ENCODE results near the gene ZNF140.
A peak's percentile ranks its signal among the peaks of the same experiment; 100 is the strongest.

Gene ZNF140

GRCh38 chr12:133080368-133081158 lies at the start of gene ZNF140:
Gene ZNF140 (plus strand): TSS chr12:133080923. CDS start chr12:133081321, 398 bp downstream.
- H3K4me1 Mint-ChIP-seq: peaks cover 12% of the 10 kb centered on the region
- peaks cover 25% of the 10 kb centered on the region for H3K9me3 Mint-ChIP-seq
- peak within 1 kb of the TSS; percentile 83 for H3K27ac Mint-ChIP-seq
- H3K27me3 Mint-ChIP-seq: no peaks in the 10 kb centered on the region
- H3K36me3 Mint-ChIP-seq: peaks cover 42% of the 10 kb centered on the region
- no peak within 1 kb of the TSS for H3K4me3 Mint-ChIP-seq

- peaks cover 42% of the 10 kb centered on the region for H3K36me3 Mint-ChIP-seq
These were observed 43.3 kb upstream of the ZNF140 start, which contains the start of gene ZNF84 for GRCh38 chr12:133037207-133038005. Gene ZNF84 (plus strand): TSS chr12:133037509. CDS start chr12:133041468, 3,959 bp downstream.

DNA sequence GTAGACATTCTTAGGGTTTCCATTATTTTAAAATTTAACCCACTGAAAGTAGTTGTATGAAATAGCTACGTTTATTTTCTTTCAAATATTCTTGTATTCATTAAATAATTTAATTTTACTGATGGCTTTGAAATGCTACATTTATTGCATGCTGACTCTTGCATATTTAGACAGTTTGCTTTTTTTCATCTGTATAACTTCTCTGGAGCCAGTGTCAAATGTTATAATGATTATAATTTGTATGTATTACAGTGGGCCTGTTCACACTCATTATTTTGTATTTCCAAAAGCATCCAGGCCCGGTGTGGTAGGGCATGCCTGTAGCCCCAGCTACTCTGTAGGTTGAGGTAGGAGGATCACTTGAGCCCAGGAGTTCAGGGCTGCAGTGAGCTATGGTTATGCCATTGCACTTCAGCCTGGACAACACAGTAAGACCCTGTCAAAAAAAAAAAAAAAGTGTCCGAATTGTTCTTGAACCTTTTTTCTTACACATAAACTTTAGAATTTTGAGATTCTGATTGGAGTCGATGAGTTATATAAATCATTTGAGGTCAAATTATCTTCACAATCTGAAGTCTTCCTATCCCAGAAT lies 42.5 kb upstream of the ZNF140 start:
- peaks cover 22% of the 10 kb centered on the region for H3K4me1 Mint-ChIP-seq
- H3K4me3 Mint-ChIP-seq: peak overlapping the region; percentile 93
- peaks cover 50% of the 10 kb centered on the region for H3K36me3 Mint-ChIP-seq
- peaks cover 33% of the 10 kb centered on the region for H3K9me3 Mint-ChIP-seq
- H3K27ac Mint-ChIP-seq: peak overlapping the region; percentile 92
- peaks cover 5% of the 10 kb centered on the region for H3K27me3 Mint-ChIP-seq

More at GRCh38 chr12:133037207-133038005, 43.3 kb upstream of the ZNF140 start, which contains the start of gene ZNF84:
- Mint-ChIP-seq H3K27me3 (peaks cover 5% of the 10 kb centered on the region), H3K4me3 (peak within 1 kb of the TSS; percentile 93), H3K9me3 (peaks cover 33% of the 10 kb centered on the region), H3K27ac (peak within 1 kb of the TSS; percentile 97), H3K4me1 (peaks cover 22% of the 10 kb centered on the region)

DNA sequence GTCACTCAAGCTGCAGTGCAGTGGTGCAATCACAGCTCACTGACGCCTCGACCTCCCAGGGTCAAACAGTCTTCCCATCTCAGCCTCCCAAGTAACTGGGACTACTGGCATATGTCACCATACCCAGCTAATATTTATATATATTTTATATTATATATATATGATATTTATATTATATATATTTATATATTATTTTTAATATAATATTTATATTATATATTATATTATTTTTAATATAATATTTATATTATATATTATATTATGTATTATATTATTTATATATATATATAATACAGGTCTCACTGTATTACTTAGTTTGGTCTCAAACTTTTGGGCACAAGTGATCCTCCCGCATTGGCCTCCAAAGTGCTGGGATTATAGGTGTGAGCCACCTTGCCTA lies 34.0 kb upstream of the ZNF140 start:
- Mint-ChIP-seq H3K4me3 (no peak overlapping the region), H3K9me3 (peaks cover 21% of the 10 kb centered on the region), H3K36me3 (peaks cover 83% of the 10 kb centered on the region), H3K4me1 (no peaks in the 10 kb centered on the region), H3K27ac (no peak overlapping the region), H3K27me3 (no peaks in the 10 kb centered on the region)

DNA sequence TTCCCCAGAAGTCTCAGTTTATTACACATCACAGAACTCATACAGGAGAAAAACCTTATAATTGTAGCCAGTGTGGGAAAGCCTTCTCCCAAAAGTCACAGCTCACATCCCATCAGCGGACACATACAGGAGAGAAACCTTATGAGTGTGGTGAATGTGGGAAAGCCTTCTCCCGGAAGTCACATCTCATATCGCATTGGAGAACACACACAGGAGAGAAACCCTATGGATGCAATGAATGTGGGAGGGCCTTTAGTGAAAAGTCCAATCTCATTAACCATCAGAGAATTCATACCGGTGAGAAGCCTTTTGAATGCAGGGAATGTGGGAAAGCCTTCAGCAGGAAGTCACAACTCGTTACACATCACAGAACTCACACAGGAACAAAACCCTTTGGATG lies 23.3 kb upstream of the ZNF140 start:
- no peaks in the 10 kb centered on the region for H3K4me1 Mint-ChIP-seq
- H3K4me3 Mint-ChIP-seq: no peak overlapping the region
- H3K36me3 Mint-ChIP-seq: peaks cover 52% of the 10 kb centered on the region
- peaks cover 11% of the 10 kb centered on the region for H3K9me3 Mint-ChIP-seq
- peak overlapping the region; percentile 81 for H3K27ac Mint-ChIP-seq
- no peaks in the 10 kb centered on the region for H3K27me3 Mint-ChIP-seq

GRCh38 chr12:133058203-133059113 lies 22.3 kb upstream of the ZNF140 start:
- Mint-ChIP-seq H3K27me3 (no peaks in the 10 kb centered on the region), H3K27ac (peak overlapping the region; percentile 51), H3K9me3 (peaks cover 5% of the 10 kb centered on the region), H3K36me3 (peaks cover 50% of the 10 kb centered on the region), H3K4me1 (no peaks in the 10 kb centered on the region), H3K4me3 (no peak overlapping the region)

DNA sequence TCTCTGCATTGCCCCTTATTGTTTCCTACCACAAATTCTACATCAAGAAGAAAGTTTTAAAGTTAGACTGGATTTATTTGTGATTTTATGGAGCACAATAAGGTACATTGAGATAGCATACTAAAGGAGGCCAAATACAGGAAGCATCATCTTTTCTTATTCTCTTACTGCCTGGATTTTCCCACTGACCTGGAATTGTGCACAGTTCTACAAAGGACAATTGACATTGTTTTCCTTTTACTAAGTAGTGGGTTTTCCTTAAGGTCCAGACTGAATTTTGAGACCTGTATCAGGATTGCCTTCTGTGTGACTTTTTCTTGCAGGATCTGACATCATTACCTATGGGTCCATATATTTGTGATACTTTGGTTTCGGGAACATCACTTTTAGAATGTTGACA lies 18.8 kb upstream of the ZNF140 start:
- H3K4me3 Mint-ChIP-seq: no peak overlapping the region
- H3K36me3 Mint-ChIP-seq: peaks cover 44% of the 10 kb centered on the region
- H3K27me3 Mint-ChIP-seq: no peaks in the 10 kb centered on the region
- H3K4me1 Mint-ChIP-seq: no peaks in the 10 kb centered on the region
- H3K9me3 Mint-ChIP-seq: no peaks in the 10 kb centered on the region
- H3K27ac Mint-ChIP-seq: no peak overlapping the region

GRCh38 chr12:133063556-133063955 lies 17.2 kb upstream of the ZNF140 start:
- no peaks in the 10 kb centered on the region for H3K9me3 Mint-ChIP-seq
- H3K4me3 Mint-ChIP-seq: no peak overlapping the region
- peaks cover 32% of the 10 kb centered on the region for H3K36me3 Mint-ChIP-seq

DNA sequence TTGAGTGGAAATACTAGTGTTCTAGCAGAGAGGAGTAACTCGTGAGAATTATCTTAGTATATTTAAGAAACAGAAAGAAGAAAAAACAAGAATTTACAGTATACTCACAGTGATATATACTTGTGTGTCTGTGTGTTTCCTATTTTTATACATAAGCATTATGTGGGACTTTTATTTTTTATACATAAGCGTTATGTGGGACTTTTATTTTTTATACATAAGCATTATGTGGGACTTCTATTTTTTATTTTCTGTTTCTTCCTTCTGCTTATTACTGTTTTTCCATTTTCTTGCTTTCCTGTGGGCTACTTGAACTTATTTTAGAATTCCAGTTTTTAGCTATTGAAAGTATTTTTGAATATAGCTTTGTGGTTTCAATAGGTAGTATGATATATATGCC lies 6.9 kb upstream of the ZNF140 start:
- no peak overlapping the region for H3K27ac Mint-ChIP-seq
- peaks cover 26% of the 10 kb centered on the region for H3K9me3 Mint-ChIP-seq
- no peaks in the 10 kb centered on the region for H3K4me1 Mint-ChIP-seq
- peaks cover 23% of the 10 kb centered on the region for H3K36me3 Mint-ChIP-seq
- no peak overlapping the region for H3K4me3 Mint-ChIP-seq
- no peaks in the 10 kb centered on the region for H3K27me3 Mint-ChIP-seq

More at GRCh38 chr12:133063556-133063955, 17.2 kb upstream of the ZNF140 start:
- H3K27ac Mint-ChIP-seq: no peak overlapping the region
- no peaks in the 10 kb centered on the region for H3K4me1 Mint-ChIP-seq
- H3K27me3 Mint-ChIP-seq: no peaks in the 10 kb centered on the region

DNA sequence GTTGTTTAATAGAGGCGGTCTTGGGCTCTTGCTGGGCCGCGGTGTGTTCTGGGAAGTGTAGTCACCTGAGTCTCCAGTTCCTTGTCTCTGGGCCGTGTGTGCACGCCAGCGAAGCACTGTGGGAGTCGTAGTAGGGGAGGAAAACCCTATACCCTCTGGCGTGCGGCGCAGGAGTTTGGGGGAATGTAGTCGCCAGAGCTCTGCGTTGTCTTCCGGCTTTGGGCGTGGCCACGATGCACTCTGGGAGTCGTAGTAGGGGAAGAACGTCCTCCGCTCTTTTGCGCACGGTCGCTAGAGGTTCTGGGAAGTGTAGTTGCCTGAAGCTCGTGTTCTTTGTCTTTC lies 726 bp upstream of the ZNF140 start:
- Mint-ChIP-seq H3K27ac (no peak overlapping the region), H3K9me3 (peaks cover 25% of the 10 kb centered on the region), H3K4me1 (peaks cover 12% of the 10 kb centered on the region), H3K4me3 (no peak overlapping the region), H3K36me3 (peaks cover 38% of the 10 kb centered on the region), H3K27me3 (no peaks in the 10 kb centered on the region)

- Mint-ChIP-seq H3K27me3 (no peaks in the 10 kb centered on the region), H3K27ac (peak overlapping the region; percentile 83), H3K9me3 (peaks cover 25% of the 10 kb centered on the region), H3K36me3 (peaks cover 47% of the 10 kb centered on the region), H3K4me3 (no peak overlapping the region), H3K4me1 (peaks cover 12% of the 10 kb centered on the region)
These were observed 547 bp downstream of the ZNF140 start for GRCh38 chr12:133081159-133081780.

DNA sequence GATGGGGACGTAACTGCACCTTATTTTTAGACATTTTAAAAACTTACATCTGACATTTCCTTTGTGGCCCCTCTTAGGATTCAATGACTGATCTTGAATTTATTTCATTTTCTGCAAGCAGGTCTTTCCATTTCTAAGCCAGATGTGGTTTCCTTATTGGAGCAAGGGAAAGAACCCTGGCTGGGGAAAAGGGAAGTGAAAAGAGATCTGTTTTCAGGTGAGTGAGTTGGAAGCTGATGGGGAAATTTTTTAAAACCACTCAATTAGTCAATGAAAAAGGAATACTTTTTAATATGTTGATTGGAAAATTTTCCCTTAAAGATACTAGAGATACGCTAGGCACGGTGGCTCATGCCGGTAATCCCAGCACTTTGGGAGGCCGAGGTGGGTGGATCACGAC lies 2.6 kb downstream of the ZNF140 start:
- peaks cover 54% of the 10 kb centered on the region for H3K36me3 Mint-ChIP-seq
- H3K27me3 Mint-ChIP-seq: no peaks in the 10 kb centered on the region
- peaks cover 20% of the 10 kb centered on the region for H3K9me3 Mint-ChIP-seq
- no peak overlapping the region for H3K27ac Mint-ChIP-seq
- H3K4me1 Mint-ChIP-seq: peaks cover 12% of the 10 kb centered on the region
- H3K4me3 Mint-ChIP-seq: peak overlapping the region; percentile 42

DNA sequence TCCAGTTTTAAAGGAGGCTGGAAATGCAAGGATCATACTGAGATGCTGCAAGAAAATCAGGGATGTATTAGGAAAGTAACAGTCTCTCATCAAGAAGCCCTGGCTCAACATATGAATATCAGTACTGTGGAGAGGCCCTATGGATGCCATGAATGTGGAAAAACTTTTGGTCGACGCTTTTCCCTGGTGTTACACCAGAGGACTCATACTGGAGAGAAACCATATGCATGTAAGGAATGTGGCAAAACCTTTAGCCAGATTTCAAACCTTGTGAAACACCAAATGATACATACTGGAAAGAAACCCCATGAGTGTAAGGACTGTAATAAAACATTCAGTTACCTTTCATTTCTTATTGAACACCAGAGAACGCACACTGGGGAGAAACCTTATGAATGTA lies 24.9 kb downstream of the ZNF140 start:
- Mint-ChIP-seq H3K4me1 (peaks cover 4% of the 10 kb centered on the region), H3K36me3 (peaks cover 76% of the 10 kb centered on the region), H3K9me3 (peaks cover 22% of the 10 kb centered on the region), H3K4me3 (no peak overlapping the region), H3K27ac (peak overlapping the region; percentile 41), H3K27me3 (no peaks in the 10 kb centered on the region)

- peaks cover 75% of the 10 kb centered on the region for H3K36me3 Mint-ChIP-seq
- H3K27ac Mint-ChIP-seq: no peak overlapping the region
- H3K4me1 Mint-ChIP-seq: peaks cover 4% of the 10 kb centered on the region
- H3K27me3 Mint-ChIP-seq: no peaks in the 10 kb centered on the region
- H3K9me3 Mint-ChIP-seq: peaks cover 22% of the 10 kb centered on the region
- H3K4me3 Mint-ChIP-seq: no peak overlapping the region
These were observed 25.5 kb downstream of the ZNF140 start for GRCh38 chr12:133106253-133106652.
